ENCODE measurements around the gene ACSF3. TPM values are rescaled to one million over a fixed set of nuclear protein-coding genes. Genes with fewer than 3 reads are reported as not detected.

Gene ACSF3
- total RNA-seq, 2 experiments from 2014 or later: 112 to 143 TPM

- Histone ChIP-seq H3K4me3 (ENCODE audit: low read depth, low read length, poor library complexity, severe bottlenecking) (no peak overlapping the region), H4K20me1 (ENCODE audit: insufficient read depth, low read length) (no peaks in the 10 kb centered on the region), H3K36me3 (ENCODE audit: insufficient read depth, low read length) (no peaks in the 10 kb centered on the region), H3K9me2 (ENCODE audit: insufficient read depth, low read length) (no peaks in the 10 kb centered on the region), H3K4me1 (ENCODE audit: insufficient read depth, low read length, poor library complexity, severe bottlenecking) (no peaks in the 10 kb centered on the region), H3K79me2 (ENCODE audit: insufficient read depth, low read depth, low read length) (no peaks in the 10 kb centered on the region), H2AFZ (ENCODE audit: low read length) (no peak overlapping the region), H3K9me3 (ENCODE audit: low read length) (0 out of 2 replicates have a peak, but pooled peaks cover 6% of the 10 kb centered on the region), H3K4me2 (ENCODE audit: low read length) (no peak overlapping the region), H3K27ac (ENCODE audit: low read depth, low read length, poor library complexity, severe bottlenecking) (no peak overlapping the region)
- no peak for TF ChIP-seq CTCF (conservative IDR thresholded peaks at IDR 0.05; ENCODE audit: low read length)
- TF ChIP-seq EZH2phosphoT487 (IDR thresholded peaks at IDR 0.05; ENCODE audit: borderline replicate concordance, low read depth, low read length): no peak
- no peak for DNase-seq (ENCODE audit: low spot score)
- BruUV-seq (replicated peaks): no TSS peak
- intact Hi-C loops (cut with micrococcal nuclease; ENCODE audit: unreplicated experiment): no loop called here
- POLR2A ChIA-PET: no interaction called here
- CTCF ChIA-PET (ENCODE audit: unreplicated experiment): no interaction called here
Observed at GRCh38 chr16:89074803-89075688, 18.6 kb upstream of the ACSF3 start.

- H3K9me3 ChIP-seq (ENCODE audit: low read length): 0 out of 2 replicates have a peak, but pooled peaks cover 6% of the 10 kb centered on the region
- H2AFZ ChIP-seq (ENCODE audit: low read length): no peak overlapping the region
- no peak overlapping the region for H3K4me3 ChIP-seq (ENCODE audit: low read depth, low read length, poor library complexity, severe bottlenecking)
- no peaks in the 10 kb centered on the region for H3K79me2 ChIP-seq (ENCODE audit: insufficient read depth, low read depth, low read length)
- DNase-seq (ENCODE audit: low spot score): no peak
- ChIA-PET CTCF (ENCODE audit: unreplicated experiment) (no interaction called here), POLR2A (no interaction called here)
- no peaks in the 10 kb centered on the region for H3K4me1 ChIP-seq (ENCODE audit: insufficient read depth, low read length, poor library complexity, severe bottlenecking)
- H3K9me2 ChIP-seq (ENCODE audit: insufficient read depth, low read length): no peaks in the 10 kb centered on the region
- no peak overlapping the region for H3K27ac ChIP-seq (ENCODE audit: low read depth, low read length, poor library complexity, severe bottlenecking)
- intact Hi-C loops (cut with micrococcal nuclease; ENCODE audit: unreplicated experiment): no loop called here
- TF ChIP-seq EZH2phosphoT487 (IDR thresholded peaks at IDR 0.05; ENCODE audit: borderline replicate concordance, low read depth, low read length): no peak
- no peak for TF ChIP-seq CTCF (conservative IDR thresholded peaks at IDR 0.05; ENCODE audit: low read length)
- H4K20me1 ChIP-seq (ENCODE audit: insufficient read depth, low read length): no peaks in the 10 kb centered on the region
- no peaks in the 10 kb centered on the region for H3K36me3 ChIP-seq (ENCODE audit: insufficient read depth, low read length)
- no TSS peak for BruUV-seq (replicated peaks)
- H3K4me2 ChIP-seq (ENCODE audit: low read length): no peak overlapping the region
Observed at GRCh38 chr16:89076159-89076558, 17.5 kb upstream of the ACSF3 start.

- BruUV-seq (replicated peaks): no TSS peak
- TF ChIP-seq EZH2phosphoT487 (IDR thresholded peaks at IDR 0.05; ENCODE audit: borderline replicate concordance, low read depth, low read length): no peak
- TF ChIP-seq CTCF (conservative IDR thresholded peaks at IDR 0.05; ENCODE audit: low read length): no peak
Observed at GRCh38 chr16:89077076-89077475, 16.6 kb upstream of the ACSF3 start.

More at GRCh38 chr16:89077076-89077475, 16.6 kb upstream of the ACSF3 start:
- Histone ChIP-seq H3K4me3 (ENCODE audit: low read depth, low read length, poor library complexity, severe bottlenecking) (no peak overlapping the region), H3K9me2 (ENCODE audit: insufficient read depth, low read length) (no peaks in the 10 kb centered on the region), H3K36me3 (ENCODE audit: insufficient read depth, low read length) (no peaks in the 10 kb centered on the region), H3K79me2 (ENCODE audit: insufficient read depth, low read depth, low read length) (no peaks in the 10 kb centered on the region), H3K27ac (ENCODE audit: low read depth, low read length, poor library complexity, severe bottlenecking) (no peak overlapping the region), H3K4me1 (ENCODE audit: insufficient read depth, low read length, poor library complexity, severe bottlenecking) (no peaks in the 10 kb centered on the region), H3K4me2 (ENCODE audit: low read length) (no peak overlapping the region), H3K9me3 (ENCODE audit: low read length) (0 out of 2 replicates have a peak, but pooled peaks cover 6% of the 10 kb centered on the region), H4K20me1 (ENCODE audit: insufficient read depth, low read length) (no peaks in the 10 kb centered on the region), H2AFZ (ENCODE audit: low read length) (no peak overlapping the region)
- ChIA-PET POLR2A (interaction anchor here (0.7 kb wide), 1 partner anchor 13 kb away, joined by 4 read pairs; no protein-coding TSS in a partner anchor), CTCF (ENCODE audit: unreplicated experiment) (no interaction called here)
- intact Hi-C loops (cut with micrococcal nuclease; ENCODE audit: unreplicated experiment): no loop called here
- no peak for DNase-seq (ENCODE audit: low spot score)
